Heart right ventricle (tissue), 16 donors: Measurements from ENCODE around the gene SMARCA5. TPM values are rescaled to one million over a fixed set of nuclear protein-coding genes. Genes with fewer than 3 reads are reported as not detected.

Source experiments
- ATAC-seq, 8 donors: fragments of 200-7000 bp; cut with Tn5 transposase; one replicate each; pipeline ENCODE4 v1.9.1; 2020; ENCODE audit warnings: mild to moderate bottlenecking in 8 of 8, moderate library complexity in 8 of 8, moderate number of reproducible peaks in 1 of 8
- DNase-seq, 2 donors: peaks; one replicate each; pipeline ENCODE4 v3.0.0-alpha.2; 2020
- H3K27ac ChIP-seq, 10 donors: fragments of 200-600 bp; sonication (generic) in 2 of 10; one replicate each; pipeline versions ENCODE4 v1.5.0 to v1.8.0; 2020 to 2022; ENCODE audit warnings: mild to moderate bottlenecking in 3 of 10
- H3K27me3 ChIP-seq, 7 donors: fragments of 200-600 bp; one replicate each; pipeline ENCODE4 v1.8.0; 2021 to 2022; ENCODE audit warnings: mild to moderate bottlenecking in 2 of 7
- H3K36me3 ChIP-seq, 9 donors: fragments of 200-600 bp; sonication (generic) in 1 of 9; one replicate each; pipeline versions ENCODE4 v1.5.0 to v1.8.0; 2020 to 2022; ENCODE audit warnings: mild to moderate bottlenecking in 2 of 9
- H3K4me1 ChIP-seq, 9 donors: fragments of 200-600 bp; sonication (generic) in 1 of 9; one replicate each; pipeline versions ENCODE4 v1.5.0 to v1.8.0; 2020 to 2022; ENCODE audit warnings: mild to moderate bottlenecking in 4 of 9
- H3K4me3 ChIP-seq, 10 donors: fragments of 200-600 bp; sonication (generic) in 2 of 10; one replicate each; pipeline versions ENCODE4 v1.5.0 to v1.8.0; 2020 to 2022; ENCODE audit warnings: mild to moderate bottlenecking in 7 of 10, moderate library complexity in 2 of 10
- H3K9me3 ChIP-seq, 11 donors: fragments of 200-600 bp in 10 of 11; sonication (generic) in 2 of 11; one replicate each; pipeline versions ENCODE4 v1.5.0 to v1.8.0; 2013 to 2022; ENCODE audit warnings: mild to moderate bottlenecking in 2 of 11, control low read depth in 1 of 11, moderate library complexity in 1 of 11
- CTCF ChIP-seq, 9 donors: fragments of 200-600 bp; sonication (generic) in 2 of 9; IDR thresholded peaks; one replicate each; pipeline versions ENCODE4 v1.5.0 to v1.8.0; 2021 to 2022; ENCODE audit warnings: antibody characterized with exemption in 9 of 9, mild to moderate bottlenecking in 5 of 9, moderate library complexity in 1 of 9
- WGBS, 2 donors: extraction: QIAGEN DNeasy Blood & Tissue Kit; methylation state at CpG; one replicate each; pipeline ENCODE4 v1.1.7; 2013; ENCODE audit warnings: inconsistent platforms in 1 of 2; 5-methylcytosine and 5-hydroxymethylcytosine counted together
- intact Hi-C, 10 donors: fragments of 100-400 bp; cut with DNase I; formaldehyde crosslinking; loops; one replicate each; pipeline versions ENCODE4 v1.11.1 to v1.14.2; 2022
- polyA plus RNA-seq, 2 donors: library from polyadenylated mRNA; stranded (reverse); fragments of 200-250 nt; gene quantifications; one replicate each; pipeline ENCODE4 v1.2.3, GENCODE V29; 2013
- total RNA-seq, 10 donors: library from RNA; stranded (reverse); fragmentation: NEBNext Ultra II Directional in 3 of 10; extraction: Animal tissue kit (Norgen Biotek cat#: 25700) in 3 of 10; gene quantifications; one replicate each; pipeline versions ENCODE4 v1.2.1 to v1.2.4, GENCODE V29; 2021 to 2023
- donor health status: Arrhythmogenic right ventricular cardiomyopathy.
- donor health status: ischemic (EF 13 %, LVEDD 7.1; RV severe dilation, severe dysfunction).
- donor health status: healthy with polysubstance abuse.
- donor health status: DM: no; HTN: yes; CAD: no.
- donor health status: DM: no; HTN: no; CAD: no.
- donor health status: ischemic (EF 25% LVEDD 6.9; RV normal size, moderate dysfunction).
- donor health status: ischemic (EF 25% LVEDD 5.7; RV mildly dilated, moderate dysfunction).
- donor health status: healthy.
- donor health status: DM: yes; HTN: yes; CAD: no.
- donor health status: Ischemic cardiomyopathy.
- donor health status: ischemic (EF 35%, LVEDD 5.7; RV mildly dilated, moderate dysfunction).
- donor health status: nonischemic (EF 11% LVEDD 7.7; RV severe dilation, severe dysfunction).
- donor health status: DM: yes; HTN: yes; CAD: no.
- donor health status: PGD.
- donor health status: ischemic (EF 29% LVEDD 5.4; RV normal size, mild dysfunction).
- donor health status: nonischemic (EF 23%, LVEDD 6.1; RV moderate dilation, normal function).

The SMARCA5 gene
- total and polyA plus RNA-seq, 12 donors = 10.4 to 39.7 (median 32.5) TPM

GRCh38 chr4:143575331-143575730, 61.8 kb downstream of the SMARCA5 start:
- H3K4me1 ChIP-seq = no peaks in the 10 kb centered on the region
- ATAC-seq (no peak), DNase-seq (no peak)
- no peak overlapping the region for H3K27ac ChIP-seq
- H3K36me3 ChIP-seq = no peaks in the 10 kb centered on the region
- H3K9me3 ChIP-seq = no peaks in the 10 kb centered on the region
- H3K27me3 ChIP-seq = no peaks in the 10 kb centered on the region
- TF ChIP-seq CTCF (IDR thresholded peaks at IDR 0.05) = no peak
- intact Hi-C loops = no loop called here
- H3K4me3 ChIP-seq = no peak overlapping the region

GRCh38 chr4:143581331-143581946, 67.9 kb downstream of the SMARCA5 start:
- Histone ChIP-seq H3K9me3 (peaks cover 0 to 24% (median 0%) of the 10 kb centered on the region in 11 donors), H3K27ac (no peak overlapping the region), H3K27me3 (no peaks in the 10 kb centered on the region), H3K36me3 (no peaks in the 10 kb centered on the region), H3K4me1 (peaks cover 0 to 16% (median 0%) of the 10 kb centered on the region in 9 donors), H3K4me3 (no peak overlapping the region)
- intact Hi-C loops = no loop called here
- DNase-seq (no peak), ATAC-seq (peak in 3 of 8 donors; percentile 27 to 39 (median 38))
- peak in 3 of 9 donors; percentile 10 to 21 (median 15) for TF ChIP-seq CTCF (IDR thresholded peaks at IDR 0.05)
- WGBS, 2 donors = 65 to 66% methylated on average over 3 of the region's 3 CpGs

GRCh38 chr4:143585548-143585947, 72.0 kb downstream of the SMARCA5 start:
- H3K36me3 ChIP-seq = no peaks in the 10 kb centered on the region
- H3K9me3 ChIP-seq = peaks cover 0 to 24% (median 0%) of the 10 kb centered on the region in 11 donors
- 94 to 95% methylated on average over 6 of the region's 6 CpGs for WGBS, 2 donors
- no peak for TF ChIP-seq CTCF (IDR thresholded peaks at IDR 0.05)
- no peak overlapping the region for H3K4me3 ChIP-seq
- DNase-seq = no peak
- no peak for ATAC-seq
- peak overlapping the region in 5 of 10 donors; percentile 11 to 72 (median 42) for H3K27ac ChIP-seq
- intact Hi-C loops = no loop called here
- peaks cover 0 to 16% (median 0%) of the 10 kb centered on the region in 9 donors for H3K4me1 ChIP-seq
- H3K27me3 ChIP-seq = no peaks in the 10 kb centered on the region

GRCh38 chr4:143586080-143586479, 72.6 kb downstream of the SMARCA5 start:
- ATAC-seq (peak in 7 of 8 donors; percentile 58 to 81 (median 65)), DNase-seq (no peak)
- intact Hi-C loops = no loop called here
- H3K4me3 ChIP-seq = no peak overlapping the region
- peak overlapping the region in 6 of 10 donors; percentile 11 to 72 (median 50) for H3K27ac ChIP-seq
- H3K9me3 ChIP-seq = peaks cover 0 to 24% (median 0%) of the 10 kb centered on the region in 11 donors
- TF ChIP-seq CTCF (IDR thresholded peaks at IDR 0.05) = no peak
- no peaks in the 10 kb centered on the region for H3K36me3 ChIP-seq
- peaks cover 0 to 16% (median 0%) of the 10 kb centered on the region in 9 donors for H3K4me1 ChIP-seq
- H3K27me3 ChIP-seq = no peaks in the 10 kb centered on the region
